Liver (tissue), 3 donors: ENCODE data around the gene AHNAK2.

Experiments used
- ATF3 ChIP-seq: IDR thresholded peaks from 2 replicates; pipeline ENCODE4 v1.6.1; 2016; ENCODE audit warnings: antibody characterized with exemption
- EGR1 ChIP-seq, 2 donors: IDR thresholded peaks; 2 replicates each; pipeline ENCODE4 v1.6.1; 2016 to 2018; ENCODE audit warnings: antibody characterized with exemption in 2 of 2, low read depth in 2 of 2
- HNF4G ChIP-seq: IDR thresholded peaks from 2 replicates; pipeline ENCODE4 v1.6.1; 2016; ENCODE audit warnings: antibody characterized with exemption
- MAX ChIP-seq: IDR thresholded peaks from 2 replicates; pipeline ENCODE4 v1.6.1; 2016; ENCODE audit warnings: antibody characterized with exemption
- NR2F2 ChIP-seq: IDR thresholded peaks from 2 replicates; pipeline ENCODE4 v1.6.1; 2016; ENCODE audit warnings: antibody characterized with exemption
- RAD21 ChIP-seq, 2 donors: IDR thresholded peaks; 2 replicates each; pipeline ENCODE4 v1.6.1; 2016; ENCODE audit warnings: antibody characterized with exemption in 2 of 2, mild to moderate bottlenecking in 2 of 2
- REST ChIP-seq: IDR thresholded peaks from 2 replicates; pipeline ENCODE4 v1.6.1; 2016; ENCODE audit warnings: antibody characterized with exemption, mild to moderate bottlenecking
- SP1 ChIP-seq: IDR thresholded peaks from 2 replicates; pipeline ENCODE4 v1.6.1; 2018; ENCODE audit warnings: antibody characterized with exemption, mild to moderate bottlenecking
- TAF1 ChIP-seq: conservative IDR thresholded peaks from 2 replicates; pipeline ENCODE4 v1.6.1; 2016; ENCODE audit warnings: antibody characterized with exemption, mild to moderate bottlenecking
- YY1 ChIP-seq: IDR thresholded peaks from 2 replicates; pipeline ENCODE4 v1.6.1; 2016; ENCODE audit warnings: antibody characterized with exemption, mild to moderate bottlenecking
- TF ChIP-seq, protein P1 (sequence below): fragments of 150-350 bp; IDR thresholded peaks from 2 replicates; pipeline ENCODE4 v1.5.1; 2017; ENCODE audit warnings: improper control_type of control experiment, low read depth, low read length; ENCODE audit not compliant: missing input control
- donor health status: healthy.
- donor health status: healthy.

DNA sequence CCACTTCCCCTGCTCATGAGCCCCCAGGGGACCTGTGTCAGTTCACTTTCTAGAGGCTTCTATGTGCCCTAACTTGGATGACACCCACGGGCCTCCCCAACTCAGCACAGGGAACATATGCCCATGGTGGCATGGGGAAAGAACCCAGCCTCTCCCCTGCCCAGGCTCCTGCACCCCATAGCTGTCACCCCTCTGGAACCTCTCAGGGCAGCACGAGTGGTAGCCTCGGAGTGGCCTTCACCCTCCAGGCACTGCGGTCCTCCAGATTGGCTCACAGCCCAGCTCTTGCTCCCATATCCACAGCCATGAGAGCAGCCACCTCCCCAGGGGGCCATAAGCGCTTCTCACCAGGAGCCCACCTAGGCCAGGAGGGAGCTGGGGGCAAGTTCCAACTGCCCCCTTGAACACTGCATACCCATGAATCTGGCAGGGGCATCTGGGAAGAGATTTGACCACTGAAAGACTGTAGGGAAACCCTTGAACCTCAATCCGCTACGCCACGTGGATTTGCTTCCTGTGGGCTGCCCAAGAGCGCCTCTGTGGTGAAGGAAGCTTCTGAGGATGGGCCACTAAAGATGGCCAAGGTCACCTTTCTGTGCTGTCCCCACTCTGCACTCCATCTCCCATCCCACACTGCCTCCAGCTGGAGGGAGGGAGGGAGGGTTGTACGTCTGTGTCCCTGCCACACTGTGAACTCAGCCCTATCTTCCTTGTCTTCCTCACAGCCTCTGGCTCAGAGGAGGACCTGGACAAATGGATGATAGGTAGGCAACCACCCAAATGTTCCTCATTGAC, 41.6 kb downstream of the AHNAK2 start:
- TF ChIP-seq SP1 = no peak
- TF ChIP-seq, protein P1, sequence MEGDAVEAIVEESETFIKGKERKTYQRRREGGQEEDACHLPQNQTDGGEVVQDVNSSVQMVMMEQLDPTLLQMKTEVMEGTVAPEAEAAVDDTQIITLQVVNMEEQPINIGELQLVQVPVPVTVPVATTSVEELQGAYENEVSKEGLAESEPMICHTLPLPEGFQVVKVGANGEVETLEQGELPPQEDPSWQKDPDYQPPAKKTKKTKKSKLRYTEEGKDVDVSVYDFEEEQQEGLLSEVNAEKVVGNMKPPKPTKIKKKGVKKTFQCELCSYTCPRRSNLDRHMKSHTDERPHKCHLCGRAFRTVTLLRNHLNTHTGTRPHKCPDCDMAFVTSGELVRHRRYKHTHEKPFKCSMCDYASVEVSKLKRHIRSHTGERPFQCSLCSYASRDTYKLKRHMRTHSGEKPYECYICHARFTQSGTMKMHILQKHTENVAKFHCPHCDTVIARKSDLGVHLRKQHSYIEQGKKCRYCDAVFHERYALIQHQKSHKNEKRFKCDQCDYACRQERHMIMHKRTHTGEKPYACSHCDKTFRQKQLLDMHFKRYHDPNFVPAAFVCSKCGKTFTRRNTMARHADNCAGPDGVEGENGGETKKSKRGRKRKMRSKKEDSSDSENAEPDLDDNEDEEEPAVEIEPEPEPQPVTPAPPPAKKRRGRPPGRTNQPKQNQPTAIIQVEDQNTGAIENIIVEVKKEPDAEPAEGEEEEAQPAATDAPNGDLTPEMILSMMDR = no peak
- no peak for TF ChIP-seq ATF3
- no peak for TF ChIP-seq NR2F2
- no peak for TF ChIP-seq MAX
- no peak for TF ChIP-seq HNF4G
- no peak for TF ChIP-seq RAD21 (IDR thresholded peaks at IDR 0.05)
- TF ChIP-seq TAF1 = no peak
- TF ChIP-seq YY1 = no peak
- TF ChIP-seq EGR1 (IDR thresholded peaks at IDR 0.05; ENCODE audit: low read depth in 2 of 2) = no peak
- TF ChIP-seq REST = no peak
